ENCODE results near the gene CPS1. TPM values are rescaled to one million over a fixed set of nuclear protein-coding genes. Genes with fewer than 3 reads are reported as not detected.

The CPS1 gene
- total RNA-seq, 1 donor from 2014 or later: 3.8 TPM

DNA sequence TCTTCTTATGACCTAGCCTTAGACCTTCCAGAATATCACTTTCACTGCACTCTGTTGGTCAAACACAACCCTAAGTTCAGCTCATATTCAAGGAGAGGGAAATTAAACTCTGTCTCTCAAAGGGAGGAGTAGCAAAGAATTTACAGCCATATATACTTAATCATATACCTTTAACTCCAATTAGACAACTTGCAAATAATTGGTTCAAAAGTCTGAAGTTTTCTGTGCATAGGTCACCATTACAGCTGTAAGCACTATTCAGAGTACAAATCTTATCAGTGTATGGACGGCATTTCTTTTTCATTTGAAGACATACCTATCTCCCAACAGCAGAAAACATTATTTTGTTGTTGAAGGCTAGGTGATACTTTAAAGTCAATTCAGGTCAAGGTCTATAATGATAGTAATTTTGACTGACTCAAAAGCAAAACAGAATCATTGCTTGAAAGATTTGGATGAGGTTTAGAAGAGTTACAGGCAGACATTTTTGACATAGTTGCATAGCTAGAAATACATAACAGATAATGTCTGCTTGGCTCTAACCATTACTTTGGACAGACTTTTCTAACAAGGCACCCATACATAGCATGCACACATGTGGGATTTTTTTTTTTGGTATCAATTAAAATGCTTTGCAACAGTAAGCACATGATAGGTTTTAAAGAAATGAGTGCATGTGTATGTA lies 131.5 kb downstream of the CPS1 start:
- H3K4me3 ChIP-seq (ENCODE audit: low read depth, low read length): no peak overlapping the region
- no peaks in the 10 kb centered on the region for H3K36me3 ChIP-seq (ENCODE audit: control insufficient read depth, insufficient read depth, low read length)
- H3K27me3 ChIP-seq (ENCODE audit: control insufficient read depth, insufficient read depth, low read length): no peaks in the 10 kb centered on the region
- TF ChIP-seq, protein P1, sequence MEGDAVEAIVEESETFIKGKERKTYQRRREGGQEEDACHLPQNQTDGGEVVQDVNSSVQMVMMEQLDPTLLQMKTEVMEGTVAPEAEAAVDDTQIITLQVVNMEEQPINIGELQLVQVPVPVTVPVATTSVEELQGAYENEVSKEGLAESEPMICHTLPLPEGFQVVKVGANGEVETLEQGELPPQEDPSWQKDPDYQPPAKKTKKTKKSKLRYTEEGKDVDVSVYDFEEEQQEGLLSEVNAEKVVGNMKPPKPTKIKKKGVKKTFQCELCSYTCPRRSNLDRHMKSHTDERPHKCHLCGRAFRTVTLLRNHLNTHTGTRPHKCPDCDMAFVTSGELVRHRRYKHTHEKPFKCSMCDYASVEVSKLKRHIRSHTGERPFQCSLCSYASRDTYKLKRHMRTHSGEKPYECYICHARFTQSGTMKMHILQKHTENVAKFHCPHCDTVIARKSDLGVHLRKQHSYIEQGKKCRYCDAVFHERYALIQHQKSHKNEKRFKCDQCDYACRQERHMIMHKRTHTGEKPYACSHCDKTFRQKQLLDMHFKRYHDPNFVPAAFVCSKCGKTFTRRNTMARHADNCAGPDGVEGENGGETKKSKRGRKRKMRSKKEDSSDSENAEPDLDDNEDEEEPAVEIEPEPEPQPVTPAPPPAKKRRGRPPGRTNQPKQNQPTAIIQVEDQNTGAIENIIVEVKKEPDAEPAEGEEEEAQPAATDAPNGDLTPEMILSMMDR (IDR thresholded peaks at IDR 0.05; ENCODE audit: insufficient read depth, low read length, poor library complexity, severe bottlenecking): no peak
- DNase-seq (ENCODE audit: low read depth): no peak

DNA sequence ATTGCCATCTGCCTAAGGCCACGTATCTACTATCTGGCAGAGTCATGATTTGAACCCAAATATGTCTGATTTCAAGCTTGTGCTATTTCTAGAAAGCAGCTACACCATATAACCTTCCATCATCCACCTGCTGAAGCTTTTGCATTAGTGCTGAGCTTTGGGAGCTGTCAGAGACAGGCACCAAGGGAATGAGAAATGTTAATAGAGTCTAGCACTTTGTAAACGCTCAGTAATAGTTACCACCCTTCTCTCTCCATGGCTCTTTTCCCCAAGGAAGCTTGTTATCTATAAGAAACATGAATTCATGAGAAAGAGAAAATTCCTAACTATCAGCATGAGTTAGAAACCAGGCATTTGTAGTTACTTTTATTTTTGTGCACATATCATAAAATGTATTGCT lies 151.5 kb downstream of the CPS1 start:
- no peaks in the 10 kb centered on the region for H3K27me3 ChIP-seq (ENCODE audit: control insufficient read depth, insufficient read depth, low read length)
- TF ChIP-seq, protein P1 (IDR thresholded peaks at IDR 0.05; ENCODE audit: insufficient read depth, low read length, poor library complexity, severe bottlenecking): no peak
- no peak overlapping the region for H3K4me3 ChIP-seq (ENCODE audit: low read depth, low read length)
- no peaks in the 10 kb centered on the region for H3K36me3 ChIP-seq (ENCODE audit: control insufficient read depth, insufficient read depth, low read length)
- DNase-seq (ENCODE audit: low read depth): no peak

DNA sequence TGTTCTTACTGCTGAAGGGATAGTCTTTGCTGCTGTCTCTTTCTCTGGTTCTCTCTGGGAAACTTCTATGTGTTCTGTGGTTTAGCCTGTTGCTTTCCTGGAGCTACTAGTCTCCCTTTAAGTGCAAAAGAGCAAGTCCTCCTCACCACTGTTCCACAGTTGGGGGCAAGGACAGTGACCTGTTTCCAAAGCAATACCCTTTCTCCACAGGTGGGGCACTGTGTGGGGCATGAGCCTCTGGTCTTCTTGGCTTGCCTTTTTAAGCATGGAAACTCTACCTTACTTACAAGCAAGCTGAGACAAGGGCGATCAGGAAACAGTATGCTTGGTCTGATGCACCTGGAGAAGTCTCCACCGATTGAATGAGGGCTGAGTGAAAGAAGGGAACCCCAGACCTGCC lies 156.7 kb downstream of the CPS1 start:
- TF ChIP-seq, protein P1 (IDR thresholded peaks at IDR 0.05; ENCODE audit: insufficient read depth, low read length, poor library complexity, severe bottlenecking): no peak
- no peak for DNase-seq (ENCODE audit: low read depth)
- Histone ChIP-seq H3K36me3 (ENCODE audit: control insufficient read depth, insufficient read depth, low read length) (no peaks in the 10 kb centered on the region), H3K4me3 (ENCODE audit: low read depth, low read length) (no peak overlapping the region), H3K27me3 (ENCODE audit: control insufficient read depth, insufficient read depth, low read length) (no peaks in the 10 kb centered on the region)

DNA sequence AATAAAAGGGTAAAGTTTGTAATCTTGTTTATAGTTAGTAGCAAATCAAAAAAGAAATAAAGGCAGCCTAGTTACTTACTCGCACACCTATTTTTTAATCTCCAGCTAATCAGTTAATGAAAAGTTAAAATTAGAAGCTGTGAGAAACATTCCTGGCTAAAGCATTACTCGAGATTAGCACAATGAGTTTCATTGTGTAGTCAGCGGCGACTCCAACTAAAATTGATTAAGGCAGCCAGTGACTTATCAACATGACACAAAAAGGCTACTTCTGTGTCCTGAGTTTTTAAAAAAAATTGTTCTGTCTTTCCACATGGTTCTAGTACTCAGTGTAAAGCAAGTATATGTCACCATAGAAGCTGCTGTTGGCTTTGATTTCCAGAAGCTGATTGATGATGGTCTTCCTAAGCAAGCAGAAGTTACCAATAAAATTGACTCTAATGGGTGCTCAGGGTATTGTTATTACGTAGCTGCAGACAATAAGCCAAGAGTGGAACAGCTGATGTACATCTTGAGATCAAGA lies 159.2 kb downstream of the CPS1 start:
- DNase-seq (ENCODE audit: low read depth): no peak

DNA sequence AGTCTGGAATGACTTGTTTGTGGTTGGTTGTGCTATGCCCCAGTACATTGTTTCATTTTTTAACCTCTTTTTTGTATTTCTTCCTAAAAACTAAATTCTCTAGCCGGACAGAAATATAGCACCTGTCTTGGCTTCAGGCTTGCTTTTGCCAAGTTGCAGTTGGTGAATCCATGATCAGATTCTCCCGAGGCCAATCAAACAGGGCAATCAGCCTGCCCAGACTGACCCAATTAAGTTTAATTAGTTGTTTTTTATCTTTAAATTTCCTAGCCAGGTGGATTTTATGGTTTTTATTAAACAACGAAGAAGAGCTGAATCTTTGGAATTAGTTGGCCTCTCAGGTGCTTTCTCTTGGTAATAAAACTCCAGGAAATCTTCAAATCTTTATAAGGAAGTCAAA lies 162.1 kb downstream of the CPS1 start:
- DNase-seq (ENCODE audit: low read depth): no peak
- H3K4me3 ChIP-seq (ENCODE audit: low read depth, low read length): no peak overlapping the region
- TF ChIP-seq, protein P1 (IDR thresholded peaks at IDR 0.05; ENCODE audit: insufficient read depth, low read length, poor library complexity, severe bottlenecking): no peak
- H3K36me3 ChIP-seq (ENCODE audit: control insufficient read depth, insufficient read depth, low read length): no peaks in the 10 kb centered on the region
- no peaks in the 10 kb centered on the region for H3K27me3 ChIP-seq (ENCODE audit: control insufficient read depth, insufficient read depth, low read length)

More for the DNA sequence above, 159.2 kb downstream of the CPS1 start:
- Histone ChIP-seq H3K27me3 (ENCODE audit: control insufficient read depth, insufficient read depth, low read length) (no peaks in the 10 kb centered on the region), H3K4me3 (ENCODE audit: low read depth, low read length) (no peak overlapping the region), H3K36me3 (ENCODE audit: control insufficient read depth, insufficient read depth, low read length) (no peaks in the 10 kb centered on the region)
- TF ChIP-seq, protein P1 (IDR thresholded peaks at IDR 0.05; ENCODE audit: insufficient read depth, low read length, poor library complexity, severe bottlenecking): no peak

DNA sequence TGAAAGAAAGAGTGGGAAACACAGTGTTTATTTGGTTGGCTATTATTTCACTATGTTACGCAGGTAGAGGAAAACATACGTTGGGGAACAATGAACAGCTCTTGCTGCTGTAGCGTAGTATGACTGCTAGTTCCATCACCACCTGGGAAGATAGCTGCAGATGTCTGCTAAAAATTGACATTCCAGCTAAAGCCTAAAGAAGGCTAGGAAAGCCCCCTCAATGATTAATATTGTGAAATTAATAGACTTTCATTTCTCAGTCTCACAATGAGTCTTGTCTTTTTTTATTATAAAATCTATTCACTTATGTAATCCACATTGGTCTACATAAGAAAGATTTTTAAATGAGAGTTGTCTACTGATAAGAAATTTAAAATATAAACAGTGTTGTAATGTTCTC lies 165.7 kb downstream of the CPS1 start:
- Histone ChIP-seq H3K4me3 (ENCODE audit: low read depth, low read length) (no peak overlapping the region), H3K36me3 (ENCODE audit: control insufficient read depth, insufficient read depth, low read length) (no peaks in the 10 kb centered on the region), H3K27me3 (ENCODE audit: control insufficient read depth, insufficient read depth, low read length) (no peaks in the 10 kb centered on the region)
- TF ChIP-seq, protein P1 (IDR thresholded peaks at IDR 0.05; ENCODE audit: insufficient read depth, low read length, poor library complexity, severe bottlenecking): no peak
- no peak for DNase-seq (ENCODE audit: low read depth)
